ENCODE results near the gene SRSF2. TPM values are rescaled to one million over a fixed set of nuclear protein-coding genes. Genes with fewer than 3 reads are reported as not detected.
"Not testable (repeated sequence)": the region's sequence is repeated elsewhere in the genome, so short reads cannot be mapped to it uniquely, and the experiment has no call there.

The SRSF2 gene
- polyA plus RNA-seq, 2 of the 4 experiments (the other 2 are of a cell fraction): 338 to 412 TPM

- TF ChIP-seq REST (IDR thresholded peaks at IDR 0.05) (no peak), ESRRA (IDR thresholded peaks at IDR 0.05; ENCODE audit: borderline replicate concordance, low read length) (no peak), TFCP2L1 (CRISPR knock-in tag; IDR thresholded peaks at IDR 0.05) (no peak), ZC3H11A (IDR thresholded peaks at IDR 0.05) (no peak)
Observed at GRCh38 chr17:76714822-76715495, 22.2 kb downstream of the SRSF2 start (continued).

- no peak overlapping the region for H3K27ac ChIP-seq
- ChIA-PET CTCF (interaction anchor here (0.6 to 26.0 kb wide), 34 partner anchors 11 to 1472 kb away, joined by 3 to 456 read pairs (median 5); partner anchors contain the start of genes JMJD6, METTL23 and ST6GALNAC2), POLR2A (interaction anchor here (1.5 kb wide), 1 partner anchor 157 kb away, joined by 4 read pairs; no protein-coding TSS in a partner anchor)
- no peak overlapping the region for H3K4me2 ChIP-seq
- DNase-seq (ENCODE audit: low read depth in 1 of 2, low spot score in 1 of 2) (no peak), FAIRE-seq (no peak), ATAC-seq (no peak)
- no peak overlapping the region for H3K4me3 ChIP-seq
- no peaks in the 10 kb centered on the region for H3K9me3 ChIP-seq
- TF ChIP-seq HOXB13 (CRISPR knock-in tag; IDR thresholded peaks at IDR 0.05; ENCODE audit: low read depth) (no peak), USF2 (IDR thresholded peaks at IDR 0.05) (no peak), HEYL (CRISPR knock-in tag; IDR thresholded peaks at IDR 0.05) (no peak), EP300 (IDR thresholded peaks at IDR 0.05) (no peak)
- TF ChIP-seq, protein P1, sequence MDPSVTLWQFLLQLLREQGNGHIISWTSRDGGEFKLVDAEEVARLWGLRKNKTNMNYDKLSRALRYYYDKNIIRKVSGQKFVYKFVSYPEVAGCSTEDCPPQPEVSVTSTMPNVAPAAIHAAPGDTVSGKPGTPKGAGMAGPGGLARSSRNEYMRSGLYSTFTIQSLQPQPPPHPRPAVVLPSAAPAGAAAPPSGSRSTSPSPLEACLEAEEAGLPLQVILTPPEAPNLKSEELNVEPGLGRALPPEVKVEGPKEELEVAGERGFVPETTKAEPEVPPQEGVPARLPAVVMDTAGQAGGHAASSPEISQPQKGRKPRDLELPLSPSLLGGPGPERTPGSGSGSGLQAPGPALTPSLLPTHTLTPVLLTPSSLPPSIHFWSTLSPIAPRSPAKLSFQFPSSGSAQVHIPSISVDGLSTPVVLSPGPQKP (IDR thresholded peaks at IDR 0.05; ENCODE audit: low read depth, low read length): no peak
- 82% methylated on average over 5 of the region's 5 CpGs for WGBS (ENCODE audit: missing lambda C conversion rate)
- peaks cover 18% of the 10 kb centered on the region for H3K4me1 ChIP-seq
Observed at GRCh38 chr17:76714336-76714735, 22.8 kb downstream of the SRSF2 start.

- TF ChIP-seq ZFP36 (IDR thresholded peaks at IDR 0.05; ENCODE audit: borderline replicate concordance, partially characterized antibody): no peak
- TF ChIP-seq ZC3H11A (IDR thresholded peaks at IDR 0.05): no peak
- no peak for TF ChIP-seq CBX8 (IDR thresholded peaks at IDR 0.05)
- no peak for TF ChIP-seq PHF8 (IDR thresholded peaks at IDR 0.05; ENCODE audit: borderline replicate concordance, low read depth)
- TF ChIP-seq E2F6 (IDR thresholded peaks at IDR 0.05; ENCODE audit: borderline replicate concordance, low read depth): no peak
- TF ChIP-seq MYC (IDR thresholded peaks at IDR 0.05; ENCODE audit: borderline replicate concordance, low read length): no peak
- TF ChIP-seq POLR2AphosphoS2 (conservative IDR thresholded peaks at IDR 0.05; ENCODE audit: low read length): no peak
- no peak for TF ChIP-seq ATOH8 (CRISPR knock-in tag; IDR thresholded peaks at IDR 0.05; ENCODE audit: low read depth)
- TF ChIP-seq PBX3 (IDR thresholded peaks at IDR 0.05): no peak
- no peak for TF ChIP-seq MAX (IDR thresholded peaks at IDR 0.05)
- TF ChIP-seq CHD2 (IDR thresholded peaks at IDR 0.05; ENCODE audit: low read length, partially characterized antibody): no peak
- TF ChIP-seq TP53 (CRISPR knock-in tag; IDR thresholded peaks at IDR 0.05): no peak
- FAIRE-seq: no peak
- WGBS (ENCODE audit: missing lambda C conversion rate): 94% methylated on average over 7 of the region's 7 CpGs
- Histone ChIP-seq H3K9me3 (no peaks in the 10 kb centered on the region), H3K27ac (no peak overlapping the region), H3K4me2 (no peak overlapping the region), H3K4me1 (peaks cover 22% of the 10 kb centered on the region), H3K4me3 (no peak overlapping the region)
- ChIA-PET POLR2A (interaction anchor here (1.5 kb wide), 1 partner anchor 156 kb away, joined by 4 read pairs; no protein-coding TSS in a partner anchor), CTCF (interaction anchor here (0.6 to 26.0 kb wide), 25 partner anchors 11 to 353 kb away, joined by 3 to 456 read pairs (median 7); partner anchors contain the start of genes JMJD6, METTL23 and ST6GALNAC2)
- no peak for DNase-seq (ENCODE audit: low read depth in 1 of 2, low spot score in 1 of 2)
- no peak for ATAC-seq
Observed at GRCh38 chr17:76713765-76714164, 23.4 kb downstream of the SRSF2 start.

DNA sequence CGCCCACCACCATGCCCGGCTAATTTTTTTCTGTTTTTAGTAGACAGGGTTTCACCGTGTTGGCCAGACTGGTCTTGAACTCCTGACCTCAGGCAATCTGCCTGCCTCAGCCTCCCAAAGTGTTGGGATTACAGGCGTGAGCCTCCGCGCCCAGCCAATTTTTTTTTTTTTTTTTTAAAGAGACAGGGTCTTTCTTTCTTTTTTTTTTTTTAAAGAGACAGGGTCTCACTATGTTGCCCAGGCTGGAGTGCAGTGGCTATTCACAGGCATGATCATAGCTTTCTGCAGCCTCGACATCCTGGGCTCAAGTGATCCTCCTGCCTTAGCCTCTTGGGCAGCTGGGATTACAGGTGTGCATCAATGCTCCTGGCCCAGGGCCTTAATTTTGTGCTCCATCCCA, 24.8 kb downstream of the SRSF2 start:
- ATAC-seq; H3K27ac ChIP-seq; DNase-seq (ENCODE audit: low read depth in 1 of 2, low spot score in 1 of 2); H3K4me2 ChIP-seq; FAIRE-seq; H3K9me3 ChIP-seq; H3K4me3 ChIP-seq: not testable (repeated sequence)
- 70% methylated on average over 7 of the region's 7 CpGs for WGBS (ENCODE audit: missing lambda C conversion rate)
- CTCF ChIA-PET: interaction anchor here (0.6 to 26.0 kb wide), 12 partner anchors 9 to 354 kb away, joined by 3 to 456 read pairs (median 16); partner anchors contain the start of genes JMJD6, METTL23 and ST6GALNAC2
- POLR2A ChIA-PET: interaction anchor here (1.3 to 2.8 kb wide), 2 partner anchors 14 to 213 kb away, joined by 3 to 12 read pairs; partner anchors contain the start of genes JMJD6 and METTL23
- H3K4me1 ChIP-seq: peaks cover 22% of the 10 kb centered on the region
